K562 (cell line): ENCODE measurements around the gene CHRNG. TPM values are rescaled to one million over a fixed set of nuclear protein-coding genes. Genes with fewer than 3 reads are reported as not detected.

Source experiments
- E2F8 ChIP-seq: fragments of 450-650 bp; IDR thresholded peaks from 2 replicates; pipeline ENCODE4 v1.7.1; 2018; ENCODE audit warnings: mild to moderate bottlenecking, low read depth; ENCODE audit not compliant: partially characterized antibody
- GABPB2 ChIP-seq: fragments of 250-450 bp; sonication (Bioruptor Pico); conservative IDR thresholded peaks from 2 replicates; pipeline ENCODE4 v1.5.1; 2021; ENCODE audit warnings: mild to moderate bottlenecking
- PTBP1 ChIP-seq: fragments of 200-400 bp; formaldehyde crosslinking; IDR thresholded peaks from 2 replicates; pipeline ENCODE4 v1.6.1; 2017; ENCODE audit warnings: low read depth, low read length
- RREB1 ChIP-seq: fragments of 250-450 bp; sonication (Bioruptor Pico); IDR thresholded peaks from 2 replicates; pipeline ENCODE4 v1.4.0; 2020
- TSHZ1 ChIP-seq: fragments of 250-450 bp; sonication (Bioruptor Pico); IDR thresholded peaks from 2 replicates; pipeline ENCODE4 v1.4.0; 2020; ENCODE audit warnings: mild to moderate bottlenecking, moderate library complexity
- polyA plus RNA-seq, 8 experiments: library from polyadenylated mRNA; depleted of rRNA in 4 of 8; stranded (reverse) in 5 of 8; unstranded in 3 of 8; fragments of >200 nt; fragmentation: Nextera tagmentation in 2 of 8; fragmentation: Illumina TruSeq in 1 of 8; extraction: Ambion mirVana in 2 of 8; extraction: Trizol in 1 of 8; gene quantifications; 2 replicates each; pipeline versions ENCODE4 v1.2.1 to v1.2.3, GENCODE V29; 2011 to 2014; ENCODE audit warnings: inconsistent platforms in 1 of 8, missing spikeins in 1 of 8
- total RNA-seq, 7 experiments: library from RNA; depleted of rRNA in 6 of 7; stranded (reverse); fragments of >200 nt in 6 of 7; fragmentation: Illumina TruSeq in 2 of 7; extraction: Trizol in 2 of 7; gene quantifications; 2 replicates each; pipeline versions ENCODE4 v1.2.1 to v1.2.3, GENCODE V29; 2011 to 2021; ENCODE audit warnings: low replicate concordance in 1 of 7

The CHRNG gene
- total and polyA plus RNA-seq, 9 of the 15 experiments (the other 6 are each of a cell fraction or from before 2014, with no cell fraction given) = not detected

GRCh38 chr2:232529806-232530547 is 9.5 kb upstream of the CHRNG start (continued):
- TF ChIP-seq RREB1 (CRISPR knock-in tag) = no peak
- no peak for TF ChIP-seq GABPB2 (CRISPR knock-in tag)
- TF ChIP-seq E2F8 = no peak
- no peak for TF ChIP-seq TSHZ1
- no peak for TF ChIP-seq PTBP1
- TF ChIP-seq, all 486 proteins: peak for 0
